ENCODE results near the gene FARS2.

GRCh38 chr6:5241252-5241651, 20.1 kb upstream of the FARS2 start:
- no peak for TF ChIP-seq FOXK2 (IDR thresholded peaks at IDR 0.05)
- TF ChIP-seq FOXA1 (IDR thresholded peaks at IDR 0.05) = no peak
- TF ChIP-seq SUZ12 (IDR thresholded peaks at IDR 0.05) = no peak
- no peak for TF ChIP-seq BHLHE40 (IDR thresholded peaks at IDR 0.05; ENCODE audit: borderline replicate concordance)
- TF ChIP-seq ZNF384 (IDR thresholded peaks at IDR 0.05) = no peak
